HG03378 (cell line): ENCODE results near the gene PPP1CA.
A peak's percentile ranks its signal among the peaks of the same experiment; 100 is the strongest.
"Not testable (repeated sequence)": the region's sequence is repeated elsewhere in the genome, so short reads cannot be mapped to it uniquely, and the experiment has no call there.

Source experiments
- ATAC-seq: cut with Tn5 transposase; IDR thresholded peaks from one replicate; pipeline ENCODE4 v1.9.1; 2021; ENCODE audit warnings: mild to moderate bottlenecking, moderate library complexity; ENCODE audit not compliant: unreplicated experiment

PPP1CA gene

GRCh38 chr11:67435031-67435726 lies 33.5 kb upstream of the PPP1CA start:
- no peak for ATAC-seq

DNA sequence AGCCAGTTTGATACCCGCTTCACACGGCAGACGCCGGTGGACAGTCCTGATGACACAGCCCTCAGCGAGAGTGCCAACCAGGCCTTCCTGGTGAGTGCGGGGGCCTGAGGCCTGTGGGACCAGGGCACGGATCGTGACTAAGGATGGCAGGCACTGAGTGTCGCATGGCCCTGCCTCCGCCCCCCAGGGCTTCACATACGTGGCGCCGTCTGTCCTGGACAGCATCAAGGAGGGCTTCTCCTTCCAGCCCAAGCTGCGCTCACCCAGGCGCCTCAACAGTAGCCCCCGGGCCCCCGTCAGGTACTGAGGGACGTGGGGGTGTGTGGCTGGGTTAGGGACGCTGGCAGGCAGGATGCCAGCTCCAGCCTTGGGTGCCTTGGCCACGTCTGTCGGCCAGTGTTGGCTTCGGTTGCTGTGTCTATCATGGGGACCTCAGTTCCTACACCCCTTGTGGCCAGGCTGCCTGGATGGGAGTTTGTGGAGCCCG lies 32.8 kb upstream of the PPP1CA start:
- no peak for ATAC-seq

- no peak for ATAC-seq
These were observed 32.1 kb upstream of the PPP1CA start for GRCh38 chr11:67433536-67434394.

DNA sequence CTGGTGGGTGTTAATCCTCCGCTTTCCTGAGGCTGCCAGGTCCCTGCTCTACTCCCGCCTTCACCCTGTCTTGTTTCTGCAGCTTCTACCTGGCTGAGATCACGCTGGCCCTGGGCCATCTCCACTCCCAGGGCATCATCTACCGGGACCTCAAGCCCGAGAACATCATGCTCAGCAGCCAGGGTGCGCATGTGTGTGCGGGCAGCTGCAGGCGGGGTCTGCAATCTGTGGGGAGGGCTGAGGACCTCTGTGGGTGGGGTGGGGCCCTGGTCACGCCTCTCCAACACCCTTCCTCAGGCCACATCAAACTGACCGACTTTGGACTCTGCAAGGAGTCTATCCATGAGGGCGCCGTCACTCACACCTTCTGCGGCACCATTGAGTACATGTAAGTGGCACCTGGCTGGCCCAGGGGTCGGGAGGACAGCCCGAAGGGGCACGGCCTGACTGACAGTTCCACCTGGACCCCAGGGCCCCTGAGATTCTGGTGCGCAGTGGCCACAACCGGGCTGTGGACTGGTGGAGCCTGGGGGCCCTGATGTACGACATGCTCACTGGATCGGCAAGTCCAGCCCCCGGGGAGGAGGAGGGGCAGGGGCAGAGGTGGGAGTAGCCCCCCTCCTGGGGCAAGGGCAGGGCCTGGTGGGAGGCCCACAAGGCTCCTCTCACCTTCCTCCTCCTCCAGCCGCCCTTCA lies 31.1 kb upstream of the PPP1CA start:
- no peak for ATAC-seq

DNA sequence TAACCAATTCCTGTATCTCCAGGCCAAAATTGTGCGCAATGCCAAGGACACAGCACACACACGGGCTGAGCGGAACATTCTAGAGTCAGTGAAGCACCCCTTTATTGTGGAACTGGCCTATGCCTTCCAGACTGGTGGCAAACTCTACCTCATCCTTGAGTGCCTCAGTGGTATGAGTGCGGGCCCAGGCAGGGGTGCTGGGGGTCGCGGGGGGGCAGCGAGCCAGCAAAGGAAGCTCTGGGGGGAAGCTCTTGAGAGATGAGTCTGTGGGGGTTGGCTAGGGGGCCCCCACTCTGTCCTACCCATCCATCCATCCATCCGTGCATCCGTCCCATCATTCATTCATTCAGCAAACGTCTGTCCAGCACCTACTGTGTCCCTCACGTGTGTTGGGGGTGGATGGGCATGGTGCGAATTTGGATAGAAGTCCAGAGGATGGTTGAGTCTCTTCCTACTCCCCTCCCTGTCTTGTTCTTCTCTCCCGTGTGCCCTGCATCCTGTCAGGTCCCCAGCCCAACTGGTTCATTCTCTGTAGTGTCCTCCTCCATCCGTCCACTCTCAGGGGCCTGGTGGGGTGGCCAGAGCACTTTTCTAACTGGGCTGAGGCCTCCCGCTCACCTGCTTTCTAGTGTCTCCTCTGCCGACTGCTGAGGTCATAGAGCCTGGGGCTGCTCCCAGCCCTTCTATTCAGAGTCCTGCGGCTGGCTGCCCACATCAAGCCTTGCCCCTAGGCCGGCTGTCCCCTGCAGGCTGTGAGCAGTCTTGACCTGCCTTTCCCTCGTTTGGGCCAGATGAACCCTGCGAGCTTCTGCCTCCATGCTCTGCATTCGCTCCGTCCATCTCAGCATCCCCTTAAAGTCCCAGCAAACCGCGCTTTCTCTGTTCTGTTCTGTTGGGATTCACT lies 29.9 kb upstream of the PPP1CA start:
- no peak for ATAC-seq

DNA sequence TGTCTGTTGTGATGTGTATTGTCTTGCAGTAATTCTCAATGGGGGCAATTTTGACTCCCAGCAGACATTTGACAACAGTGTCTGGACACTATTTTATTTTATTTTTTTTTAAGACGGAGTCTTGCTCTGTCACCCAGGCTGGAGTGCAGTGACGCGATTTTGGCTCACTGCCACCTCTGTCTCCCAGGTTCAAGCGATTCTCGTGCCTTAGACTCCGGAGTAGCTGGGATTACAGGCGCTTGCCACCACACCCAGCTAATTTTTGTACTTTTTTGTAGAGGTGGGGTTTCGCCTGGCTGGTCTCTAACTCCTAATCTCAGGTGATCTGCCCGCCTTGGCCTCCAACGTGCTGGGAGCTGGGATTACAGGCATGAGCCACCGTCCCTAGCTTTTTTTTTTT lies 28.1 kb upstream of the PPP1CA start:
- no peak for ATAC-seq

DNA sequence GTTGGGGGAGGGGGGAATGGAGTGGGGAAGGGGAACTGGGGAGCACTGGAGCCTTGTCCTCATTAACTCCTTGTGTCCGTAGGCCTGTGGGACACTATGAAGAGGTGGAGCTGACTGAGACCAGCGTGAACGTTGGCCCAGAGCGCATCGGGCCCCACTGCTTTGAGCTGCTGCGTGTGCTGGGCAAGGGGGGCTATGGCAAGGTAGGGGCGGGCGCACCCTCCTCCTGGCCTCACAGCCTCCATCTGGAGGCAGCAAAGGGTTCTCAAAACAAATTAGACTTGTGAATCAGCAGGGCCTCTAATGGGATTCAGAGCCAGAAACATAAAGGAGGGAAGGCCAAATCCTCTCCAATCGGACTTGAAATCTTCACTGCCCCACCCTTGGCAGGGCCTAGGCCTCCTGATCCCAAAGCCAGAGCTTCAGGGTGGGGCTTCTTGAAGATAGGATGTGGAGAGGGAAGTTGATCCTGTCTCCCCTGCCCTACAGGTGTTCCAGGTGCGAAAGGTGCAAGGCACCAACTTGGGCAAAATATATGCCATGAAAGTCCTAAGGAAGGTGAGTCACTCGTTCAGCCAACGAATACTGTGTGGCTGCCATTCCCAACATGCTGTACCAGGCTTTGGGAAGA lies 27.5 kb upstream of the PPP1CA start:
- no peak for ATAC-seq

DNA sequence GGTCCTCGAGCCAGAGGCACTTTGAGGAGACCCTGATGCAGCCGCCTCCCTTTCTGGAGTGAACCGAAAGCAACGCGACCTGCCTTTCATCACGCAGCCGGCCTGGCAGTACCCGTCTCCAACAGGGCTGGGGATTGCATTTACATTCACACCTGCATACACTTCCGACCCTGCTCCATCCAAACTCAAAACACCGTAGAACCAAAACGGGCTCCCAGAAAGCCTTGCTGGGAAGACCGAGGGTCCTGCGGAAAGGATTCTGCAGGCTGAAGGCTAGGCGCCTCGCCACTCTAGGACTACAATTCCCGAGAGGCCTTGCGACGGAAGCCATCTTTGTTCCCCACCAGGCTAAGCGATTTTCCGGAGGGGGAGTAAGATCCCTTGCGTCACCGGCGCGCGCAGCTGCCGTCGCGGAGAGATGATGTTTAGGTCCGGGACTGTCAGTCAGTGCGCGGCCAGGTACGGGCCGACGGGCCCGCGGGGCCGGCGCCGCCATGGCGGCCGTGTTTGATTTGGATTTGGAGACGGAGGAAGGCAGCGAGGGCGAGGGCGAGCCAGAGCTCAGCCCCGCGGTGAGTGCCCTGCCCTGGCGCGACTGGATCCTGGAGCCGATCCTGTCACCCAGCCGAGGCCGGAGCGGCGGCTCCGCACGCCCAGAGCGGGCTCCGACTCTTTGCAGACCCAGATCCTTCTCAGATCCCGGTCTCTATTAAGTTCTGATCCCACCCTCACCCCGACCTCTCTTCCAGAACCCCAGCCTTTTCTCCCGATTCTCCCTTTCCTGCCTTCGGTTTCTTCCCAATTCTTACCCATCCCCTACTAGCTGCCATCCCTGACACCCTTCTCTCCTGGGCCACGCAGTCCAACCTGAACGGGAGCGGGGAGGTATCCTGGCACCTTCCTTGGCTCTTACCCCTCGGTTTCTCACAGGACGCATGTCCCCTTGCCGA lies 26.7 kb upstream of the PPP1CA start, which contains the start of gene RPS6KB2:
Gene RPS6KB2, plus strand, starts transcription at position 443 of the 950 bp plus-strand sequence. Its CDS starts 52 bp downstream, at position 495.
- ATAC-seq: peak; percentile 72

DNA sequence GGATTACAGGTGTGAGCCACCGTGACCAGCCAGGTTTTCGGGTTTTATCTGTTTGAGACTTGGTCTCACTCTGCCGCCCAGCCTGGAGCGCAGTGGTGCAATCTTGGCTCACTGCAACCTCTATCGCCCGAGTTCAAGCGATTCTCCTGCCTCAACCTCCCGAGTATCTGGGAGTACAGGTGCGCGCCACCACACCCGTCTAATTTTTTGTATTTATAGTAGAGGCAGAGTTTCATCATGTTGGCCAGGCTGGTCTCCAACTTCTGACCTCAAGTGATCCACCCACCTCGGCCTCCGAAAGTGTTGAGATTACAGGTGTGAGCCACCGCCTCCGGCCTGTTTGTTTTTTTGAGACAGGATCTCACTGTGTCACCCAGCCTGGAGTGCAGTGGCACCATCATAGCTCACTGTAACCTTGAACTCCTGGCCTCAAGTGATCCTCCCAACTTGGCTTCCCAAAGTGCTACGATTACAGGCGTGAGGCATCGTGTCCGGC lies 25.8 kb upstream of the PPP1CA start:
- not testable (repeated sequence) for ATAC-seq

- no peak for ATAC-seq
These were observed 22.4 kb upstream of the PPP1CA start for GRCh38 chr11:67423891-67424613.

- ATAC-seq: no peak
These were observed 21.8 kb upstream of the PPP1CA start for GRCh38 chr11:67423466-67423865.

GRCh38 chr11:67422891-67423290 lies 21.2 kb upstream of the PPP1CA start:
- ATAC-seq: no peak

DNA sequence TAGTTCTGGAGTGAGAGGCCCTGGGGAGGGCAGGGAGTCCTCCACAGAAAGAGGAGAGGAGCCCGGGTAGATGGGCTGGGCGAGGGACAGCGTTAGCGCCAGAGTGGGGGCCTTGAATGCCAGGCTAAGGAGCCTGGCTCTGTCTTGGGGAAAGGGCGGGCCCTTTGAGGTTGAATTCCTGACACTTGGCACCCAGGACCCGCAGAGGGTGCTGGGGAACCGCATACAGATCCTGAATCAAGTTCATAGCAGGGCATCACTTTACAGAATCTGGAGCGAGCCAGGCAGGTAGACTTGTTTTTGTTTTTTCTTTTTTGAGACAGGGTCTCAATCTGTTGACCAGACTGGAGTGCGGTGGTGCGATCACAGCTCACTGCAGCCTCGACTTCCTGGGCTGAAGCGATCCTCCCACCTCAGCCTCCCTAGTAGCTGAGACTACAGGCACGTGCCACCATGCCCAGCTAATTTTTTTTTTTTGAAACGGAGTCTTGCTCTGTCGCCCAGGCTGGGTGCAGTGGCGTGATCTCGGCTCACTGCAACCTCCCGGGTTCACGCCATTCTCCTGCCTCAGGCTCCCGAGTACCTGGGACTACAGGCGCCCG lies 19.9 kb upstream of the PPP1CA start:
- no peak for ATAC-seq

DNA sequence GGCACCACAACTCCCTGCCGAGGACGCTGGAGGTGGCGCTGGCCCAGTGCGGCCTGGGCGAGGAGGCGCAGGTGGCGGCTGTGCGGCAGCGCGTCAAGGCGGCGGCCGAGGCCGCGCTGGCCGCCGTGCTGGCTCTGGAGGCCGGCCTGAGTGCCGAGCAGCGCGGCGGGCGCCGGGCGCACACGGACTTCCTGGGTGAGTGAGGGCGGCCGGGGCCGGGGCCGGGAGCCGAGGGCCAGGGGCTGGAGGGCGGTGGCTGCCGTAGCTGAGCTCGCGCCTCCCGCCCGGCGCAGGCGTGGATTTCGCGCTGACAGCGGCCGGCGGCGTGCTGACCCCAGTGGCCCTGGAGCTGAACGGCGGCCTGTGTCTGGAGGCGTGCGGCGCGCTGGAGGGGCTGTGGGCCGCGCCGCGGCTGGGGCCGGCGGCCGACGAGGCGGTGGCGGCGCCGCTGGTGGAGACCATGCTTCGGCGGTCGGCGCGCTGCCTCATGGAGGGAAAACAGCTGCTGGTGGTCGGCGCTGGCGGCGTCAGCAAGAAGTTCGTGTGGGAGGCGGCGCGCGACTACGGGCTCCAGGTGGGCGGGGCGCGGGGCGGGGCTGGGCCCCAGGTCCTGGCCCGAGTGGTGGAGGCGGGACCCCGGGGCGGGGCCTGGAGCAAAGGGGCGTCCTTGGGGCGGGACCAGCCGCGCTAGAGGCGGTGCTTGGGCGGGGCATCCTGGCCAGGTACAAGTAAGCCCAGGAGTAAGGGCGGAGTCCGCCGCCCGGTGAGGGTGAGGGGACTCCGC lies 19.2 kb upstream of the PPP1CA start:
- ATAC-seq: no peak

DNA sequence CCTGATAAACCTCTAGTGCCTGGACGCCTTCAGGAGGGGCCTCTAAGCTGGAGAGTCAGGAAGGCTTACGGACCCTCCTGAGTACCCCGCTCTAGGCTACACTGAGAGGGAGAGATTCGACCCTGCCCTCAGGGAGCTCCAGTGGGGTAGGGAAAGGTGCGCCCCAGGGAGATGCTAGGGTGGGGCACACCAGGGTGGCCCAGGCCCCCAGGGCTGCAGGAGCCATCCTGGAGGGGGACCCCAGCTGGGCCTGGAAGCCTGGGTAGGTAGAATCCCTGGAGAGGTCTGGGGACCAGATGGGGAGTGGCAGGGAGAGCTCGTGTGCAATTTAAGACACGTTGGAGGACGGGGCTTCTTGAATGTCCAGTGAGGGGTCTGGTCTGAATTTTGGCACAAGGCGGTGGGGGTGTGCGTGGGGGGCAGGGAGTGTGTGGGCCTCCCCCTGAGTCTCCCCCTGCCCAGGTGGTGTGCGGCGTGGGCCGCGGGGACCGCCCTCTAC lies 18.5 kb upstream of the PPP1CA start:
- no peak for ATAC-seq

GRCh38 chr11:67419325-67420049 lies 17.8 kb upstream of the PPP1CA start:
- no peak for ATAC-seq
